ENCODE measurements around the gene TTYH1.

The TTYH1 gene

DNA sequence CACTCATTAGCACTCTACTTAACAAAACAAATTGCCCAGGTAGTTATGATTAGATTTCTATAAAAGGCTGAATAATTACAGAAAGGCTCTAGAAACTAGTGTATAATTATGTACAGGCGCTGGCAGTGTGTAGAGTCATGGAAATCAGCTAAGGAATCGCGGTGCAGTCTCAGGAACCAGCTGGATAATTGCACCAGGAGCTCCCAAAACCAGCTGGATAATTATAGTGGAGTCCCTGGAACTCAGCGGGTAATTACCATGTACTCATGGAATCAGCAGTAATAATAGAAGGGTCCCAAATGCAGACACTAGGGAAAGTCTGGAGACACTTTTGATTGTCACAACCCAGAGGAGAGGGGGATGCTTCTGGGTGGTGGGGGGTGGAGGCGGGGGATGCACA, 23.2 kb upstream of the TTYH1 start:
- no peak for DNase-seq (ENCODE audit: low read depth)

DNA sequence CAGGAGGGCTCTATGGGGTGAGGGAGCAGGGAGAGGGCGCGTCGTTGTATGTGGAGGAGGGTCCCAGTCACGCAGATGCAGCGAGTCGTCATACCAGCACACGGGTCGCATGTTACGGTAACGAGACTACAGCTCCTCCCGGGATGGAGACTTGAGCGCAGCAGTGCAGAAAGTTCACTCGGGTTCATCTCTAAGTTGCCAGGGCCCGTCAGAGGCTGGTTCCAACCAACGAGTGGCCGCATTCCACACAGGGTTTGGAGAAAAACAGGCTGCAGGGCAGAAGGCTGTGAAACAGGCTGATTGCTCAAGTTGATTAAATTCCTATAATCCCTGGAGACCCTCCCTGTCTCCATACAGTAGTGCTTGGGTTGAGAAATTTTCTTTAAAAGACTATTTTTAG, 21.9 kb upstream of the TTYH1 start:
- no peak for DNase-seq (ENCODE audit: low read depth)

DNA sequence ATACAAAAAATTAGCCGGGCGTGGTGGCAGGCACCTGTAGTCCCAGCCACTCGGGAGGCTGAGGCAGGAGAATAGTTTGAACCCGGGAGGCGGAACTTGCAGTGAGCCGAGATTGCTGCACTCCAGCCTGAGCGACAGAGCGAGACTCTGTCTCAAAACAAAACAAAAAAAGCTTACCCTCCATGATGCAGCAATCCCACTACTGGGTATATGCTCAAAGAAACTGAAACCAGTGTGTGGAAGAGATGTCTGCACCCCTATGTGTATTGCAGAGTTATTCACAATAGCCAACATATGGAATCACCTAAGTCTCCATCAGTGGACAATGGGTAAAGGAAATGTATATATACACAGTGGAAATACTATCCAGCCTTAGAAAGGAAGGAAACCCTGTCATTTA, 19.6 kb upstream of the TTYH1 start:
- no peak for DNase-seq (ENCODE audit: low read depth)

DNA sequence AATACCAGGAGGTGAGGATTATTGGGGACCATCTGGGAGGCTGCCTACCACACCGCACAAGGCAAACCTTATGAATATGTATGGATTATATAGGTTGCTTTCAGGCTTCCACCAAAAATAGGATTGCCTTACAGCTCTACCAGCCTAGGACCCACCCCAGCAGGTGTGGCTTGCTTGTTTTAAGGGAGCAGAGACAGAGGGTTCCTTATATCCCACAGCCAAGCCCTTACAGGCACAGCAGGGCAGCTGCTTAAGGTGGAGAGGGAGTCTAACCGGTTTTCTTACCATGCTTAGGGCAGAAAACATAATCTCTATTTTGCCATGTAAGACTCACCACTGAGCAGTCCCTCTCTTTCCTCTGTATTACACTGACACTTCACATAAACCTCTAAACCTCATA, 16.1 kb upstream of the TTYH1 start:
- no peak for DNase-seq (ENCODE audit: low read depth)

DNA sequence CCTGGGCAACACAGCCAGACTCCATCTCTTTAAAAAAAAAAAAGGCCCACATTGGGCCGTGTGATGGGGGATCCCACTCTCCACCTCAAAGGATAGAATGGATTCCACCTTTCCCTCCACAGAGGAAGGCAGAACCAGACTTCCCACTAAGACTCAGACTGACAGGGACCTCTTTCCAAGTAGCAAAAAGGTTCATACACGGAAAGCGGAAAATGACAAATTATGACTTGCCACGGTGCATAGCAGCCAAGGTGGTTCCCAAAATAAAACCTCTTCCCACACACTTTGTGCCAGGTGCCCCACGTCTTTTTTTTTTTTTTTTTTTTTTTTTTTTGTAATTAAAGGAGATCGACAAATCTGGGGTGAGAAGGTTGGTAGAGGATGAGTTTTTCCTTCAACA, 14.4 kb upstream of the TTYH1 start:
- no peak for DNase-seq (ENCODE audit: low read depth)

DNA sequence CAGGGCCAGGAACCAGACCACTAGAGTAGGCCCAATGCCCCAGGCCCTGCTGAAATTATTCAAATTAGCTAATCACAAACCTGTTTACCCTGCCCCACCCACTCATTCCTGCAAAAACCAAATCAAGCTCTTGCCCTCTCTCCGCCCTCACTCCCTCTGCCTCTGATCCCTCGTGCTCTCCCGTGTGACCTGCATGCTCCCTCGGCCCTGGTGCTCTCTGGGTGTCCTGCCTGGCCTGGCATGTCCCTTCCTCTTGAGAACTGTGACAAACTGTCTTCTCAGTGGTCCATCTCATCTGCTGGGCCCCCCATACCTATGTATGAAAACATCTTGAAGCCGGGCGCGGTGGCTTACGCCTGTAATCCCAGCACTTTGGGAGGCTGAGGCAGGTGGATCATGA, 12.2 kb upstream of the TTYH1 start:
- no peak for DNase-seq (ENCODE audit: low read depth)

DNA sequence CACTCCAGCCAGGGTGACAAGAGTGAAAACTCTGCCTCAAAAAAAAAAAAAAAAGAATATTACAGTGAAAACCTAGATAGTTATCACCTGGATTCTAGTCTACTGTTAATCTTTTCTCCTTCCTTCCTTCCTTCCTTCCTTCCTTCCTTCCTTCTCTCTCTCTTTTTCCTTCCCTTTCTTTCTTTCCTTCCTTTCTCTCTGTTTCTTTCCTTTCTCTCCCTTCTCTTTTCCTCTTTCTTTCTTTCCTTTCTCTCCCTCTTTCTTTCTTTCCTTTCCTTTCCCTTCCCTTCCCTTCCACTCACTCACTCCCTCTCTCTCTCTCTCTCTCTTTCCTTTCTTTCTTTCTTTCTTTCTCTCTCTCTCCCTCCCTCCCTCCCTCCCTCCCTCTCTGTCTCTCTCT, 9.6 kb upstream of the TTYH1 start:
- no peak for DNase-seq (ENCODE audit: low read depth)

DNA sequence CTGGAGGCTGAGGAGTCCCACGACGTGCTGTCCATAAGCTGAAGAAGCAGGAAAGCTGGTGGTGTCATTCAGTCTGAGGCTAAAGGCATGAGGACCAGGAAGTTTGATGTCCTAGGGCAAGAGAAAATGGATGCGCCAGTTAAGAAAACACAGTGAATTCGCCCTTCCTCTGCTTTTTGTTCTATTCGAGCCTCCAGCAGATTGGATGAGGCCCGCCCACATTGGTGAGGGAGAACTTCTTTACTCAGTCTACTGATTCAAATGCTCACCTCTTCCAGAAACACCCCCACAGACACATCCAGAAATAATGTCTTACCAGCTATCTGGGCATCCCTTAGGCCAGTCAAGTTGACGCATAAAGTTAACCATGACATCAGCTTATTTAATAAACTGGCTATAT, 7.5 kb upstream of the TTYH1 start:
- DNase-seq (ENCODE audit: low read depth), result no peak

DNA sequence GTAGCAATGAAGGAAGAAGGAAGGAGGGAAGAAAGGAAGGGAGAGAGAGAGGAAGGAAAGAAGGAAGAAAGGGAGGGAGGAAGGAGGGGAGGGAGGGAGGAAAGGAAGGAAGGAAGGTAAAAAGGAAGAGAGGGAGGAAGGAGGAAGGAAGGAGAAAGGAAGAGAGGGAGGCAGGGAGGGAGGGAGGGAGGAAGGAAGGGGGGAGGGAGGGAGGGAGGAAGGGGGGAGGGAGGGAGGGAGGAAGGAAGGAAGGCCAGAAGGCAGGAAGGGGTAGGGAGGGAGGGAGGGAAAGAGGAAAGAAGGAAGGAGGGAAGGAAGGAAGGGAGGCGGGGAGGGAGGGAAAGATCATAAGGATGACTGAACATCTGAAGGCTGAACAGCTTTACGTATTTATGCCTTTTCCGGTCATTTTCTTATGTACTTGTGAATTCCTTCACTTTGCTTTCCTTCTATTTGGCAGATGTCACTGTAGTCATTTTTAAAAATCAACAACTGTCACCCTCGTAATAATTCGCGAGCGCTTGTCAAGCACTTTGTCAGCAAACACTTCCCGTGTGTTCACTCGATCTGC, 6.7 kb upstream of the TTYH1 start:
- no peak for DNase-seq (ENCODE audit: low read depth)

DNA sequence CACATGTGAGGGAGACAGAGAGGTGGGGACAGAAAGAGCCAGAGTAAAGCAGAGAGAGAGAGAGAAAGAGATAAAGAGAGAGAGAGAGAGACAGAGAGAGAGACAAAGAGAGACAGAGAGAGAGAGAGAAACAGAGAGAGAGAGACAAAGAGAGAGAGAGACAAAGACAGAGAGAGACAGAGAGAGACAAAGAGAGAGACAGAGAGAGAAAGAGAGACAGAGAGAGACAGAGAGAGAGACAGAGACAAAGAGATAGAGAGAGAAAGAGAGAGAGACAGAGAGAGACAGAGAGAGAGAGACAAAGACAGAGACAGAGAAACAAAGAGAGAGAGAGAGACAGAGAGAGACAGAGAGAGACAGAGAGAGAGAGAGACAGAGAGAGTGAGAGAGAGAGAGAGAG, 4.2 kb upstream of the TTYH1 start:
- no peak for DNase-seq (ENCODE audit: low read depth)

DNA sequence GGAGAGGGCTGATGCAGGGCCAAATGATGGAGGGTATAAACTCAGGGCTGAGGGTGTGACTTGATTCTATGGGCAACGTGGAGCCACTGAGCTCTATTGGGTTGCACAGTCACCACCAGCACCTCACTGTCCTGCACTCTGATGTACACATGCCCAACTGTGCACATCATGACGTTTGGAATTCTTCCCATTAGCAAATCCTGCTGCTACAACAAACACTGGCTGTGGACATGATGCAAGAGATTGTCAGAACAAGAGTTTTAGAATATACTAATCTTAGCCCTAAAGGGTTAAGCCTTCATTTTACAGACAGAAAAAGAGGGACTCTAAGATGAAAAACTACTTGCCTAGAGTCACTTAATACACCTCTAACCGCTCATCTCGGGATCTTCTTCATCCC, 2.4 kb upstream of the TTYH1 start:
- no peak for DNase-seq (ENCODE audit: low read depth)

DNA sequence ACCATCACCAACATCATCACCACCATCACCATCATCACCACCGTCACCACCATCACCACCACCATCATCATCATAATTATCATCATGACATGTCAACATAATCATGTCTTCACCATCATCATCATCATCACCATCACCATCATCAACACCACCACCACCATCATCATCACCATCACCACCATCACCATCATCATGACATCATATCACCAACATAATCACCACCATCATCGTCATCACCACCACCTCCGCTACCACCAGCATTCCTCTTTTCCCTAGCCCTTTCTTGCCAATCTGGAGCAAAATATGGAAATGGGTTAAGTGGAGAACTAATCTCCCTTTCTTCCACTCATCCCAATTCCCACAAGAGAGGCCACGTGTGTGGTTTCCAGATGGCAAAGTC, 1.1 kb upstream of the TTYH1 start:
- DNase-seq (ENCODE audit: low read depth), result no peak

DNA sequence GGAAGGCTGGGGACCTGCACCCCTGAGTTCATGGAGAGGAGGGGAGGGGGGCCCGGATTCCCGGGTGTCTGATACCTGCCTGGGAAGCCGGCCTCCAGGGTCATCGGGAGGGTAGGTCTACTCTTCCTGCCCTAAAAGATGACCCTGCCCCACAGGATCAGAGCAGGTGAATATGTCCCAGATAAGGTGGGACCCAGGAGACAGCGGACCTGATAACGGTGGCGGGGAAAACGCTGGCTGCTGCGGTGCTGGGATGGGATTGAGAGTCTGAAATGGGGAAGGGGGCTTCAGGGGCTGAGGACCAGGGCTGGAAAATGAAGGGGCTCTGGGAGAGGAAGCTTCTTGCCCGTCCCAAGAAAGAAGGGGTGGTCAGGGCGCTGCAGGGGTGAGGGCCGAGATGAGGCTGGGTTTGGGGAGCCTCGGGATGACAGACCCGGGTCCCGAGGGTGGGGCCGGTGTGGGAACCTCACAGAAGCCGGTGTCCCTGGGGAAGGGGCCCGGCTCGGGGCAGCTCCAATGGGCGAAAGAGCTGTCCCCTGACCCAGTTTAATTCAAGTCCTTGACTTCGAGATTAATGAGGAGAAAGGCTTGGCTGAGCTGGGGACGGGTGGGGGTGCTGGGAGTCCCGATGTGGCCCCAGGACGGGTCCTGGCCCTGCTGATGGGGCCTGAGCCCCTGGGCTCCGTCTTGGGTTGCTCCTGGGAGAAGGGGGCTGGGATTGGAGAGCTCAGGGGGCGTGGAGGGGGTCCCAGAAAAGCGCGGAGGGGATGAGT, 823 bp downstream of the TTYH1 start:
- no peak for DNase-seq (ENCODE audit: low read depth)

DNA sequence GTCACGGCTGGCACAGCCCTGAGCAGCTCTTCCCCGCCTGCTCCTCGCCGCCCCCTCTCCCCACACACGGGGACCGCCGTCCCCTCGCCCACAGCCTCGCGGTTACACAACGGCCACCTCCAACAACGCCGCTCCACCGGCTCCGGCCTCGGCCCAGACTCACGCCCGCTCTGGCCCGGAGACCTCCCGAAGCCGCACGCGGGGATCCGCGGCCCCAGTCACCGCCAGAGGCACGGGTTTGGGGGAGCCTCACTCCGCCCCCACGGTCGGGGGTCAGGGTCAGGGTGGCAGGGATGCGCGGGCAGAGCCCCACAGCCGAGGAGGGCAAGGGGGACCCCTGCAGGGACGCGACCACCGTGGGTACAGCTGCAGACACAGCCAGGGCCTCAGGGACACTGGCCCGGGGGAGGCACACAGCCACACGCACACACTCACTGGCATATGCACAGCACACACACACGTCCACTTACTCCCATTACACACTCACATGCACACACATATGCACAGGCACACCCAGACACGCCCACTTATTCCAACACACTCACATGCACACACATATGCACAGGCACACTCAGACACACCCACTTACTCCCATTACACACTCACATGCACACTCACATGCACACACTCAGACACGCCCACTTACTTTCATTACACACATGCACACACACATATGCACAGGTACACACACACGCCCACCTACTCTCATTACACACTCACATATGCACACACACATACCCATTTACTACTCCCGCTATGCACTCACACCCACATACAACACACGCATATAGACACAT, 1.6 kb downstream of the TTYH1 start:
- no peak for DNase-seq (ENCODE audit: low read depth)

DNA sequence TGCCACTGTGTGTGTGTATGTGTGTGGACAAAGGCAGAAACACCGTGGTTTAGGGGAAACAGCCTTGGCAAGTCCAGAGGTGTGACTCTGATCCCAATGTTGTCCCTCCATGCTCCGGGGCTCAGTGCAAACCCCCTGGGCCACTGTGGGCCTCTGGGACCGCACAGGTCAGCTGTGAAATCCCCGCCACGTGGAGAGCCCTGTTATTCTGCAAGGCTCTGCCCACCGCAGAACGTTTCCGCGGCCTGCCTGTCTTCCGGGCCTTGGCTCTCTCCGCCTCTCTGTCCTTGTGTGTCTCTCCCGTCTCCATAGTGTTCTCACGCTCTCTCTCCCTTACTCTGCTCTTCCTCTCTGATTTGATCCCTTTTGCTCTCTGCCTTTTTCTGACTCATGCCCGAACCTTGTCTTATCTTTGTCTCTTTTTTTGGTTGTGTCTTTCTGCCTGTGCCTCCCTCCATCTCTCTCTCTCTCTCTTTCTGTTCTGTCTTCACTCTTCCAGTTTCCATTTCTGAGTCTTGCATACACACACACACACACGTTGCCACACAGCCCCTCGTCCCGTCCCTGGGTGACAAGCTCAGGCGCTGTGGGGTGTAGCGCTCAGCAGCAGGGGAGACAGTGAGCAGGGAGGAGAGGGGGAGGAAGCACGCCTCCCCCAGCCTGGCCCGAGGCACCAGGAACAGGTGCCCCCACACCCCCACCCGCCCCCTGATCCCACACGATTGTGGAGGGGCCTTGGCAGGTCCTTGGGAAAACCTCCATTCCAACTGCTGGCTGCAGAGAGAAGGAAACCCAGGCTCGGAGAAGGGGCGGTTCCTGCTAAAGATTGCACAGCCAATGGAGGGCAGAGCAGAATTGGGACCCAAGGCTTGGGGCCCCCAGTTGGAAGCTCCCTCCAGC, 3.0 kb downstream of the TTYH1 start:
- DNase-seq (ENCODE audit: low read depth), result no peak

DNA sequence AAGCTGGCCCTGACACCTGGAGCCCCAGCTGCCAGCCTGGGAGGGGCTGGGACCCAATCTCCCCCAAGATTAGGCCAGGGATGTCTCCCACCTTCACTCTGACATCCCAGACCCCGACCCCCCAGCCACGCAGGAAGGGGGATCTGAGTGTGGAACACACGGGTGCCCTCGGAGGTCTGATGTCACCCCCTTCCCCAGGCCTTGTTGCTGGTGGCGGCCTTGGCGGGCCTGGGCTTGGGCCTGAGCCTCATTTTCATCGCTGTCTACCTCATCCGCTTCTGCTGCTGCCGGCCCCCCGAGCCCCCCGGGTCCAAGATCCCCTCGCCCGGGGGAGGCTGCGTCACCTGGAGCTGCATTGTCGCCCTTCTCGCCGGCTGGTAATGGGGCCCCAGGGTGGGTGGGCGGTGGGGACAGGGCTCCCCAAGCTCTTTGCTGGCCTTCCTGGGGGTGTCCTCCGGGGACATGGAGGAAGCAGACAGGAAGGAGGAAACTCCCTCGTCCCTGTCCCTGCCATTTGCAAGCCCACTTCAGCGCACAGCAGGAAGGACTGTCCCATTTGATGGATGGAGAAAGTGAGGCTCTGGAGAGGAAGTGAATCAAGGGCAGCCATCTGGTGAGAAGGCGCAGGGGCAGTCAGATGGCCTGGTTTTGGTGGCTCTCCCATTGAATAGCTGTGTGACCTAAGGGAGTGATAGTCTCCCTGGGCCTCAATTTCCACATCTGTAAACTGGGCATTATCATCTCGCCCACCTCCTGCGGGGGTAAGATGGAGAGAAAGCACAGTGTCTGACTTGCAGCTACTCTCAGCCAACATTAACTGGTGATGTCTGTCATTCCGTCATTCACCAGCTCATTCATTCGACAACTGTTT, 3.9 kb downstream of the TTYH1 start:
- DNase-seq (ENCODE audit: low read depth), result no peak

DNA sequence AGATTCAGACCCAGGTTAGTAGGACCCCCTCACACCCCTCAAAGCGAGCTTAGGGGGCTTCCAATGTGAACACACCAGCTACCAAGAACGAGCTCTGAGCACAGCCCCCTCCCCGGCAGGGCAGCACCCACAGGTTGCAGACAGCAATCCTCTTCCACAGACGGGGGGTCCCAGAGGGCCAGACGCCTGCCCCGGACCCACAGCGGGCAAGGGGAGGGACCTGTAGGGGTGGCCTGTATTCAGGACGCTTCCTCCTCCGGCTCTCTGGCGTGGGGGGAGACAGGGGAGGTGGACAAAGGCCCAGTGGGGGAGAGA, 4.8 kb downstream of the TTYH1 start:
- DNase-seq (ENCODE audit: low read depth), result no peak

DNA sequence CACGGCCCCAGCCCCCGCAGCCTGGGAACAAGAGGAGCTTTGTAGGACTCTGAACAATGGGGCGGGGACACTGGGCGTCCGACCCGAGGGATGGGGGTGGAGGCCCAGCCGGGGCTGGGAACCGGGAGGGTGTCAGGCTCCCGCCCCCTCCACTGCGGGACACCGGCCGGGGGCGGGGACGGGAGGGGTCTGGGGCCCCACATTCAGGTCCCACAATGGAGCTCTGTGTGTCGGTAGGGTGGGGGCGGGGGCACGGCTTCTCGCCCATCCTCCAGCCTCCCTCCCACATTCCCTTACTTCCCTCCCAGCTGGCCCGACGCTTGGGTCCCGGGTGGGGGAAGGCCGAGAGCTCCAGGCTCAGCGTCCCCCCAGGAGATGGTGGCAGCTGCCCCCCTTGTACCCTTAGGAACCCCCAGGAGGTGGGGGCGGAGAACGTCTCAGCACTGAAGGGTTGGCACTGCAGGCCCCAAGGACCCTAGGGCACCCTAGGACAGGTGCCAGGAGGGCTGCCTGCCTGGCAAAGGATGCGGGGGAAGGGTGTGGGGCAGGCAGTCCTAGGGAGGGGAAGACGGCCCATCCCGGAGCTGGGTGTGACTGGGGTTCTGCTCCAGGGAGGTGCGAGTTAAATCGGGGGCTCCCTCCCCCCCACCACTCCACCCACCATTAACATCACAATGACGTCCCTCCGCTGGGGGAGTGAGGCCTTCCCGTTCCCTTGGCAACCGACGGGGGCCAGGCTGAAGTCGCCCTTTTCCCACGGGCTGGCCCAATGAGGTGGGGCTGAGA, 5.3 kb downstream of the TTYH1 start:
- no peak for DNase-seq (ENCODE audit: low read depth)

DNA sequence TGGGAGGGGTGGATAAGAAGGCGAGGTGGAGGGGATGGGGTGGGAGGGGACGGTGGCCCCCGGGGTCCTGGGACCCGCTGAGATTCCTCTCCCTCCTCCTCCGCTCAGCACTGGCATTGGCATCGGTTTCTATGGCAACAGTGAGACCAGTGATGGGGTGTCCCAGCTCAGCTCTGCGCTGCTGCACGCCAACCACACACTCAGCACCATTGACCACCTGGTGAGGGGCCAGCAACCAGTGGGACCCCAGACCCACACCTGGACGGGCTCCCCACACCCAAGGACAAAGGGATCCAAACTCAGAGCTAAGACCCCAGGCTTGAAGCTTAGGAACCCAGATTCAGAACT, 5.9 kb downstream of the TTYH1 start:
- DNase-seq (ENCODE audit: low read depth), result no peak

DNA sequence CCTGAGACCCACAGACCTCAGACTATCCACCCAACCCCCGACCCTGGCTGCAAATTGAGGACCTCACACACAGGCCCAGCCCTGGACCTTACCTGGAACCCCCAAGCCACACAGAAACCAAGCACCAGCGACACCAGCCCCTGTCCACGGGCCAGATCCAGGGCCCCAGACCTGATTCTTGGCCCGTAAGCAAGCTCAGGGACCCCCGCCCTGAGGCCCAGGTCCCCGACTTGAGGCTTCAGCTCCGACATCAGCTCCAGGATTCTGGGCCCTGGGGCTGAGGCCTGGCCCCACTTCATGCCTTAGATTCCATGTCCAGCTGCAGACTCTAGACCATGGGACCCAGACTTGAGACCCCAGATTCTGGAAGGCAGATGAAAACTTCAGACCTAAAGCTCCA, 6.3 kb downstream of the TTYH1 start:
- no peak for DNase-seq (ENCODE audit: low read depth)

DNA sequence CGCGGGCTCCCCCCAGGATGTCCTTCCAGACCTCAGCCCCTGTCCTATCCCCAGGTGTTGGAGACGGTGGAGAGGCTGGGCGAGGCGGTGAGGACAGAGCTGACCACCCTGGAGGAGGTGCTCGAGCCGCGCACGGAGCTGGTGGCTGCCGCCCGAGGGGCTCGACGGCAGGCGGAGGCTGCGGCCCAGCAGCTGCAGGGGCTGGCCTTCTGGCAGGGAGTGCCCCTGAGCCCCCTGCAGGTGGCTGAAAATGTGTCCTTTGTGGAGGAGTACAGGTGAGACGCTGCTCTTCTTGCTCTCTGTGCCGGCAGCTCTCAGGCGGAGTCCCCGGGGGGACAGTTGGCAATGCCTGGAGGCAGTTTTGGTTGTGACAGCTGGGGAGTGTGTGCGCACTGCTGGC, 6.9 kb downstream of the TTYH1 start:
- no peak for DNase-seq (ENCODE audit: low read depth)

Data from stromal cell of bone marrow (primary cell).